DND-41 (cell line): Measurements from ENCODE around the gene PNN.

Source experiments
- EZH2 ChIP-seq: IDR thresholded peaks from 3 replicates; pipeline ENCODE4 v1.6.1; 2012; ENCODE audit warnings: borderline replicate concordance, low read depth, mild to moderate bottlenecking, moderate library complexity, low read length, inconsistent platforms; ENCODE audit not compliant: severe bottlenecking
- TF ChIP-seq, protein P1 (sequence below): IDR thresholded peaks from 2 replicates; pipeline ENCODE4 v1.5.1; 2012; ENCODE audit warnings: borderline replicate concordance, low read length, moderate library complexity, mild to moderate bottlenecking; ENCODE audit not compliant: poor library complexity, severe bottlenecking; ENCODE audit errors: extremely low read depth

DNA sequence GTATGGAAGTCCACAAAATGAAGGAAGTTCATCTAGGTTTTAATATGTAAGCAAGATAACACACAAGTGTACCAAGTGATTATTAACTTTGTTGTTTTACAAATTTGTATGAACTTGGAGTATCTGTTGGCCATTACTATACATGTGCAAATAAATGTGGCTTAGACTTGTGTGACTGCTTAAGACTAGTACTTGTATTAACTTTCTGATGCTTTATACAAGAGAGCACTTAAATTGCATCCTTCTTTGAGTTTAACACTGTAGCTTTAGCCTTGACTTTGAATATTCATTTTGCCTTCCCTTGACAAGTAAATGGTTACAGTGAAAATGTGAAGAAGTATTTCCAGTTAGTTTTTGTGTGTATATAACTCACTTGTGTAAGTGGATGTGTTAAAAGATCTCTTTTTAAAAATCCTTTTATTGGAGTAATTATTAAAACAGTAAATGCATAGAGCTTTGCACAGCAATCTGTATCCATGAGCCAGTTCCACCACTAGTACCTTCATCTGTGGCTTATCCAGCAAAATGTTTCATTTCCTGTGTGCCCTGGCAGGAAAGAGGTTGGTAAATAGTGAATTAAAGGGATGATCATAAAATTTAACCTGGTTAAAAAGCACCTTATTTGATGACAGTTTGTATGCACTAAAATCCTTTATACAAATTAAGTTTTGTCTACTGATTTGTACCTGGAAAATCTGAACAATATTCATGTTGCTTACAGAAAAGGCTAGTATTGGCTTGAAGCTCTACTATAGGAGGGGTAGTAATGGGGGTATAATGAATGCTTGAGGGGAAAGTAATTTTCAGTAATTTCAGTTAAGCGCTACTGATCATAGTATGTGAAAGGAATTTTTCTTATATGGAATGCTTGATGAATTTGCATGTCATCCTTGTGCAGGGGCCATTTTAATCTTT, 8.0 kb downstream of the PNN start:
- TF ChIP-seq, protein P1, sequence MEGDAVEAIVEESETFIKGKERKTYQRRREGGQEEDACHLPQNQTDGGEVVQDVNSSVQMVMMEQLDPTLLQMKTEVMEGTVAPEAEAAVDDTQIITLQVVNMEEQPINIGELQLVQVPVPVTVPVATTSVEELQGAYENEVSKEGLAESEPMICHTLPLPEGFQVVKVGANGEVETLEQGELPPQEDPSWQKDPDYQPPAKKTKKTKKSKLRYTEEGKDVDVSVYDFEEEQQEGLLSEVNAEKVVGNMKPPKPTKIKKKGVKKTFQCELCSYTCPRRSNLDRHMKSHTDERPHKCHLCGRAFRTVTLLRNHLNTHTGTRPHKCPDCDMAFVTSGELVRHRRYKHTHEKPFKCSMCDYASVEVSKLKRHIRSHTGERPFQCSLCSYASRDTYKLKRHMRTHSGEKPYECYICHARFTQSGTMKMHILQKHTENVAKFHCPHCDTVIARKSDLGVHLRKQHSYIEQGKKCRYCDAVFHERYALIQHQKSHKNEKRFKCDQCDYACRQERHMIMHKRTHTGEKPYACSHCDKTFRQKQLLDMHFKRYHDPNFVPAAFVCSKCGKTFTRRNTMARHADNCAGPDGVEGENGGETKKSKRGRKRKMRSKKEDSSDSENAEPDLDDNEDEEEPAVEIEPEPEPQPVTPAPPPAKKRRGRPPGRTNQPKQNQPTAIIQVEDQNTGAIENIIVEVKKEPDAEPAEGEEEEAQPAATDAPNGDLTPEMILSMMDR: no peak
- no peak for TF ChIP-seq EZH2
